Bladder microvascular endothelial cell (primary cell): ENCODE data around the gene CD1E. TPM values are rescaled to one million over a fixed set of nuclear protein-coding genes. Genes with fewer than 3 reads are reported as not detected.

ENCODE experiments used
- total RNA-seq: library from RNA; depleted of rRNA; stranded (reverse); fragments of >200 nt; gene quantifications from 2 replicates; pipeline ENCODE4 v1.2.3, GENCODE V29; 2014

Gene CD1E
- not detected in 2 replicates for total RNA-seq

GRCh38 chr1:158353303-158354075 lies at the start of gene CD1E:
Gene CD1E, plus strand, starts transcription at chr1:158353894. Its CDS starts 95 bp downstream, at chr1:158353989.

GRCh38 chr1:158331481-158332150 lies 22.1 kb upstream of the CD1E start, which contains the start of gene CD1B:
Gene CD1B, minus strand, starts transcription at chr1:158331531. Its CDS starts 108 bp downstream, at chr1:158331423.

GRCh38 chr1:158398818-158399514 lies 45.3 kb downstream of the CD1E start, which contains the start of gene OR10T2:
Gene OR10T2, minus strand, starts transcription at chr1:158399466. Its CDS starts 0 bp downstream, at chr1:158399466.

Other genes starting within 250 kb of the CD1E start
- under 0.01 TPM in 1 of 2 replicates, not detected in the other for gene CD1D, start 173.0 kb upstream of the CD1E start, total RNA-seq
- gene CD1A, start 99.5 kb upstream of the CD1E start, total RNA-seq, result not detected in 2 replicates
- gene CD1C, start 64.0 kb upstream of the CD1E start, total RNA-seq, result not detected in 2 replicates
- gene CD1B, start 22.4 kb upstream of the CD1E start, total RNA-seq, result not detected in 2 replicates
- not detected in 2 replicates for gene OR10T2, start 45.6 kb downstream of the CD1E start, total RNA-seq
- not detected in 2 replicates for gene OR10K2, start 72.3 kb downstream of the CD1E start, total RNA-seq
- gene OR10K1, start 107.9 kb downstream of the CD1E start, total RNA-seq, result not detected in 2 replicates
- not detected in 2 replicates for gene OR10R2, start 118.3 kb downstream of the CD1E start, total RNA-seq
- not detected in 2 replicates for gene OR6Y1, start 200.5 kb downstream of the CD1E start, total RNA-seq
- gene OR6P1, start 216.7 kb downstream of the CD1E start, total RNA-seq, result not detected in 2 replicates
- not detected in 2 replicates for gene OR10X1, start 226.0 kb downstream of the CD1E start, total RNA-seq